Stimulated activated CD4-positive, alpha-beta T cell treated with anti-CD3 and anti-CD28 coated beads, Interleukin-15, amount 100 ng/mL, for 1 hour (primary cell): ENCODE results near the gene ZNRD2.

Experiments
- DNase-seq, 2 donors: peaks; one replicate each; pipeline ENCODE4 v3.0.0-alpha.2; 2020; ENCODE audit warnings: low read depth in 1 of 2, low spot score in 1 of 2

Gene ZNRD2

DNA sequence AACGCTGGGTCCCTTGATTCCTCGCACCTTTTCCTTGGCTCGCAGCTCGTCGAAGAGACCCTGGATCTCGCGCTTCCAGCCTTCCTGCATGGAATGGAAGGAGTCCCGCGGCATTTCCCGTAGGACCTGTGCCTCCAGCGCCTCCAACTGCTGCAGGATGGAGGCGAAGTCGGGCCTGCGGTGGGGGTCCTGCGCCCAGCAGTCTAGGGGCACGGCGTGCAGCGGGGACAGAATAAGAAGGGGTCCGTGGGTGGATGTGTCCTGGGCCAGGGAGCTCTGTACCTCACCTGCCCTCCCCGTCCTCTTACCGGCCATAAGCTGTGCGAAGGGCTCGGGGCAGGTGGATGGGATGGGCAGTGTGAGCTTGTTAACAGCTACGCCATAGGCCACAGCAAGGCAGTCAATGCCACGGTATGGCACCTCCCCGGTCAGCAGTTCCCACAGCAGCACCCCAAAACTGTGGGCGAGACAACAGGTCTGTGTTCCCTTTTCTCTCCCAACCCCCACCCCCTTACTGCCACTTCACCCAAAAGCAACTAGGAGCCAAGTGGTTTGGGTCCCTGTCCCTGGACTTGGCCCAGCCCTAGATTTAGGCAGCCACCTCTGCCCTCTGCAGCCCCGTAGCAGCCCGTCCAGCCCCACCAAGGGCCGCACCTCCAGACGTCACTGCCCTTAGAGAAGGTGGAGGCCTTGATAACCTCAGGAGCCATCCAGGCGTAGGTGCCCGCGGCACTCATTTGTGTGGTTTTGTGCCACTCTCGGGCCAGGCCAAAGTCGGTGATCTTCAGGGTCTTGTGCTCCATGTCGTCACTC is 37.5 kb downstream of the ZNRD2 start:
- DNase-seq: no peak

- DNase-seq: no peak
Observed at GRCh38 chr11:65609229-65609628, 39.0 kb downstream of the ZNRD2 start.

DNA sequence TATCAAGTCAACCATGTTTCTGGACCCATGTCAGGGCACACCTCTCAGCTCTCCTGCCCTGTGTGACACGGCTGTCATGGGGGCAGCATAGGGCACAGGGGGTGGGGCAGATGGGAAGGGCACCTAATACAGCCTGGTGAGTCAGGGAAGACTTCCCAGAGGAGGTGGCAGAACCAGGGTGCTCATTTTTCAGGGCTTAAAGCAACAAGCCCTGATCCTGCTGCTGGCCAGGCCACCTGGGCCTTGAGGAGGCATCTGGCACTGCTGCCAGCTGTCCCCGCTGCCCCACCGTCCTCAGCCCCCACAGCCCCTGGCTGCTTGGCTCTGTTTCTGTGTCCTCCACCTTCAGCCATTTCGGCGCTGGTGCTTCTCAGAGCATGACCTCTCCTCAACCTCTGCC is 39.4 kb downstream of the ZNRD2 start:
- DNase-seq: no peak

GRCh38 chr11:65610404-65610803 is 40.1 kb downstream of the ZNRD2 start:
- DNase-seq: no peak

- DNase-seq: no peak
Observed at GRCh38 chr11:65611028-65611757, 40.9 kb downstream of the ZNRD2 start.

GRCh38 chr11:65611758-65612603 is 41.7 kb downstream of the ZNRD2 start:
- DNase-seq: no peak

DNA sequence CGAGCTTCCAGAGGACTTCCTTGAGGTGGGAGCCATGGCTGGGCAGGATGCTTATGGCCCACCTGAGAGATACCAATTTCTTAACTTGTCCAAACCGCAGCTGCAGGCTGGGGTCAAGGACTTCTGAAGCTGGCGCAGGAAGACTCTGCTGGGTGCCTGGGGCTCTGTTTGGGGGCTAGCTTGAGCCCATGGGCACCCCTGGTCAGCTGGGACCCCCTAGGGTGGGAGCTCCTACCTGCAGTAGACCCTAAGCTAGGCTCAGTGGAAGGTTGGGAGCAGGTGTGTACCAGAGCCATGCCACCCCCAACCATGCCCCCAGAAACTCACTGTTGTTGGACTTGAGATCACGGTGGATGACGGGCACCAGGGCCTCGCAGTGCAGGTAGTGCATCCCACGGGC is 42.4 kb downstream of the ZNRD2 start:
- no peak for DNase-seq

DNA sequence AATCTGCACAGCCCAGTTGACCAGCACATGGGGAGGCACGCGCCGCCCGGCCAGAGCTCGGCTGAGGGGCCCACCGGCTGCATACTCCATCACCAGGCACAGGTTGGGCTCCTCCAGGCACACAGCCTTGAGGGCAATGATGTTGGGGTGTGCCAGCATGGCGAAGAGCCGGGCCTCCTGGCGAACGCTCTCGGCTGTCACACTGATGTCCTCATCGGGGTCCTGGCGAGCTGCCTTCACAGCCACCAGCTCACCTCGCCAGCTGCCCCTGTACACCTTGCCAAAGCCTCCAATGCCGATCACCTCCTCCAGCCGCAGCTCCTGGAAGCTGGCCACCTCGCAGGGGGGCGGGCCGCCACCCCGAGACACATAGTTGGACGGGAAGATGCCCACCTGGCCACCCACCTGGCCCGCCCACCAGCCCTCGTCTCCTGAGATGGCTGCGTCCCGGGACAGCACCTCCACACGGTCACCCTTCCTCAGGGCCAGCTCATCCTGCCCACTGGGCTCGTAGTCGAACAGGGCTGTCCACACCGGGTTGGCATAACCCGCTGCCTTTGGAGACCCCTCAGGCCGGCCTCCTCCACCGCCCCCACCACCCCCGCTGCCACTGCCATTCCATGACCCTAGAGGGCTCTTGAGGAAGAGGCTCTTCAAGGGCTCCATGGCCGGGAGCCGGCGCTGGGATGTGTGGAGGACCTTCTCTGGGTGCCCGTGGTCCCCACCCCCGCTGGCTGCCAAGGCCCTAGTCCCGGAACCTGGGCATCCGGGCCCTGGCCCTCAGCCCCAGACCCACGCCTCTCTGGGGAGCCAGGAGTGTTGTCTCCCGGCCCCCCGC is 43.0 kb downstream of the ZNRD2 start:
- no peak for DNase-seq

- DNase-seq: peak; percentile 98 to 99
Observed at GRCh38 chr11:65615229-65615949, 45.1 kb downstream of the ZNRD2 start, which contains the start of gene PCNX3. Gene PCNX3, plus strand, starts transcription at chr11:65615776. Its CDS starts 536 bp downstream, at chr11:65616312.

DNA sequence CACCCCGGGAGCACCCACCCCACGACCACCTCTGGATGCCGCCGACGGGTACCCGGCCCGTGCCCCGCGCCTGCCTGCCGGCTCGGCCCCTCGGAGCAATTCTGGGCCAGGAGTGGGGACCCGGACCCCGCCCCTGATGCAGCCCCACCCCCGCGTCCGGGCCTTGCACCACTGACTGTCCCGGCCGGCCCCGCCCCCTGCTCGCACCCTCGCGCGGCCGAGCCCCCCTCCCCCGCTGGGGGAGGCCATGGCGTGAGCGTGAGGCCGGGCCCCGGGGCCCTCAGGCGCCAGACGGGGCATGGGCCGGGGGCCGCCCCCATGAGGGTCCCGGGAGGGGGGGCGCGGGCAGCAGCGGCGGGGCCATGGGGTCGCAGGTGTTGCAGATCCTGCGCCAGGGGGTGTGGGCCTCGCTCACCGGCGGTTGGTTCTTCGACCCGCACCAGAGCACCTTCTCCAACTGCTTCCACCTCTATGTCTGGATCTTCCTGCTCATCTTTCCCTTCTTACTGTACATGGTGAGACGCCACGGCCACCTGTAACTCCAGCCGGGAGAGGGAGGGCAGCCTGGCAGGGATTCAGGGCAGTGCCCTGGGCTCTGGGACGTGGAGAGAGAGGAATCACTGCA is 45.8 kb downstream of the ZNRD2 start:
- peak in 1 of 2 donors; percentile 26 for DNase-seq

GRCh38 chr11:65616575-65617001 is 46.3 kb downstream of the ZNRD2 start:
- DNase-seq: no peak

DNA sequence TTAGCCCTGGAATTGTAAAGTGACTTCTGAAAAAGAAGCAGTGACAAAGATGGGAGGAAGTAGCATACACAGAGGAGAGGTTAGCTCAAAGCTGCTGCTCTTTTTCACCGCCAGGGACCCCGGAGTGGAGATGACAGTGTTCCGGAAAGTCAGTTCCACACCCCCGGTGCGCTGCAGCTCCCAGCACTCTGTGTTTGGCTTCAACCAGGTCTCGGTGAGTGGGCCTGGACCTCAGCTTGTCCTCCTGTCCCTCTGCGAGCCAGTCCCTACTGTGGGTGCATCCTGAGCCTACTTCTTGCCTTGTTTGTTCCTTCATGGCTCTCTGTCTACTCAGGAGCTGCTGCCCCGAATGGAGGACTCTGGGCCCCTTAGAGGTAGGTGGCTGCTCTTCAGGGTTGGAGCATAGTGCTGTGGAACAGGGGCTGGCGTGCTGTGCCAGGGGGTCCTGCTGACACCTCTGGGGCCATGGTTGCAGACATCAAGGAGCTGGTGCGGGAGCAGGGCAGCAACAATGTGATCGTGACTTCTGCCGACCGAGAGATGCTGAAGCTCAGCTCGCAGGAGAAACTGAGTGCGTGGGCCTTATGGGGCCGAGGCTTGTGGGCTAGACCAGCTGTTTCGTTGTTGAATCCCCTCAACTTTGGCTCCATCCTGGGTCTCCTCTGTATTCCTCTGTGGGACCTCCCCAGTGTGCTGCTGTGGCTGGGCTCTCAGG is 47.0 kb downstream of the ZNRD2 start:
- no peak for DNase-seq

DNA sequence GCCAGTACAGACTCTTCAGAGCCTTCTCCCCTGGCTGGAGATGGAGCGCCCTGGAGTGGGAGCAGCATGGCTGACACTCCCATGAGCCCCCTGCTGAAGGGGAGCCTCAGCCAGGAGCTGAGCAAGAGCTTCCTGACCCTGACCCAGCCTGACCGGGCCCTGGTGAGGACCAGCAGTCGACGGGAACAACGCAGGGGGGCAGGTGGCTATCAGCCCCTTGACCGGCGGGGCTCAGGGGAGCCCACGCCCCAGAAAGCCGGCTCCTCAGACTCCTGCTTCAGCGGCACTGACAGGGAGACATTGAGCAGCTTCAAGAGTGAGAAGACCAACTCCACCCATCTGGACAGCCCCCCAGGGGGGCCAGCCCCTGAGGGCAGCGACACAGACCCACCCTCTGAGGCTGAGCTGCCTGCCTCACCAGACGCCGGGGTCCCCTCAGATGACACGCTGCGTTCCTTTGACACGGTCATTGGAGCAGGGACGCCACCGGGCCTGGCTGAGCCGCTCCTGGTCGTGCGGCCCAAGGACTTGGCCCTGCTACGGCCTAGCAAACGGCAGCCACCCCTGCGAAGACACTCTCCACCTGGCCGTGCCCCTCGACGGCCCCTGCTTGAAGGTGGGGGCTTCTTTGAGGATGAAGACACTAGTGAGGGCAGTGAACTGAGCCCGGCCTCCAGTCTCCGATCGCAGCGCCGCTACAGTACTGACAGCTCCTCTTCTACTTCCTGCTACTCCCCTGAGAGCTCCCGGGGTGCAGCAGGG is 47.9 kb downstream of the ZNRD2 start:
- DNase-seq: no peak

DNA sequence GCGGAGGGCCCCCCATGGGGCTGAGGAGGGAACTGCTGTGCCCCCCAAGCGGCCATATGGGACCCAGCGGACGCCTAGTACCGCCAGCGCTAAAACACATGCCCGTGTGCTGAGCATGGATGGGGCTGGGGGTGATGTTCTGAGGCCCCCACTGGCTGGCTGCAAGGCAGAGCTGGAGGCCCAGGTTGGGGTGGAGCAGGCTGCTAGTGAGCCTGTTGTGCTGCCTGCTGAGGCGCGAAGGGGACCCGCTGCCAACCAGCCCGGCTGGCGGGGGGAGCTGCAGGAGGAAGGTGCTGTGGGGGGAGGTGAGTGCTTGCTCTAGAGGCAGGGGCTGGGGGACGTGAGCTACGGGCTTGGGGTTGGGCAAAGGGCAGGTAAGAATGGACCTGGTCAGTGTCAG is 48.5 kb downstream of the ZNRD2 start:
- no peak for DNase-seq

DNA sequence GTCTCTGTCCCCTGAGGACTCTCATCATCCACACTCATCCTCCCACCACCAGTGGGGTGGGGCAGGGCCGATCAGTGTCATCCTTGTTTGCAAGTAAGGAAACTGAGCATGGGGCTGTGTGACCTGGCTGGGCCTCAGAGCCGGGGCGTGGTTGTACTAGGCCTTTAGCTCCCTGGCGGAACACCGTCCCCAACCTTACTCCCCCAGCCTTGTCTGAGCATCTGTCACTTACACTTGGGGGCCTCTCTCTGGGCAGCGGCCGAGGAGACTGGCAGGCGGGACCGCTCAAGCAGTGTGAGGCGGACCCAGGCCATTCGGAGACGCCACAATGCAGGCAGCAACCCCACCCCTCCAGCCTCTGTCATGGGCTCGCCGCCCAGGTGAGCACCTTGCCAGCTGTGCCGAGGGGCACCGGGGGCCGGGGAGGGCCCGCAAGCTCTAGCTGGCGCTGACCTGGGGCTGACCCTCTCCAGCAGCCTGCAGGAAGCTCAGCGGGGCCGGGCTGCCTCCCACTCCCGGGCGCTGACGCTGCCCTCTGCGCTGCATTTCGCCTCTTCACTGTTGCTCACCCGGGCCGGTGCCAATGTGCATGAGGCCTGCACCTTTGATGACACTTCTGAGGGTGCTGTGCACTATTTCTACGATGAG is 49.1 kb downstream of the ZNRD2 start:
- no peak for DNase-seq

- DNase-seq: no peak
Observed at GRCh38 chr11:65620666-65621065, 50.4 kb downstream of the ZNRD2 start.

DNA sequence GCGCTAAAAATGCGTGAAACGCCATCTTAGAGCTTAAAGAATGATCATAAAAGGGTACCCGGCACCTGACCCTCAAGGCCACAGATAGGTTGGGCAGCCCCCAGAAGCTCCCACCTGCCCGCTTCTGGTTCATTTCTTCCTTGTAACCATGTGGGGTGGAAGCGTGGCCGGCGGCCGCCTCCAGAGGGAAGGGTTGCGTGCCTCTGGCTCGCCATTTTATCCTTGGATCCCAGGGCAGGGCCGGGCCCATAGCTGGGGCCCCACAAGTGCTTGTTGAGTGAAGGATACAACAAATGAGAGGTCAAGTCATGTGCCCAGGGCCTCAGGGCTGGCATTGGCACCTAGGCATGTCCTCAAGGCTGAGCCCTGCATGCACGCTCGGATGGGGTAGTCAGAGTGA is 51.2 kb downstream of the ZNRD2 start:
- no peak for DNase-seq
